Stimulated activated CD4-positive, alpha-beta T cell treated with anti-CD3 and anti-CD28 coated beads, Interleukin-15, amount 100 ng/mL, for 24 hours (primary cell): Measurements from ENCODE around the gene CCNG2.

Experiments used
- DNase-seq: peaks from one replicate; pipeline ENCODE4 v3.0.0-alpha.2; 2020

The CCNG2 gene

DNA sequence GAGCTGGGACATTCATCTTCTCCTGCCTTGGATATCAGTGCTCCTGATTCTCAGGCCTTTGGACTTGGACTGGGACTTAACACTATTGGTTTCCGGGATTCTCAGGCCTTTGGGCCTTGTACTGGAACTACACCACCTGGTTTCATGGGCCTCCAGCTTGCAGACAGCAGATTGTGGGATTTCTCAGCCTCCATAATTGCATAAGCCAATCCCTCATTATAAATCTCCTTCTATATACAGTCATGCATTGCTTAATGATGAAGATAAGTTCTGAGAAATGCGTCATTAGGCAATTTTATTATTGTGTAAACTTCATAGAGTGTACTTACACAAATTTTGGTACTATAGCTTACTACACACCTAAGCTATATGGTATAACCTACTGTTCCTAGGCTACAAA is 8.9 kb upstream of the CCNG2 start:
- DNase-seq, result no peak

GRCh38 chr4:77149789-77150188 is 7.2 kb upstream of the CCNG2 start:
- DNase-seq, result no peak

- DNase-seq, result no peak
Measured at GRCh38 chr4:77151241-77151640, 5.8 kb upstream of the CCNG2 start.

DNA sequence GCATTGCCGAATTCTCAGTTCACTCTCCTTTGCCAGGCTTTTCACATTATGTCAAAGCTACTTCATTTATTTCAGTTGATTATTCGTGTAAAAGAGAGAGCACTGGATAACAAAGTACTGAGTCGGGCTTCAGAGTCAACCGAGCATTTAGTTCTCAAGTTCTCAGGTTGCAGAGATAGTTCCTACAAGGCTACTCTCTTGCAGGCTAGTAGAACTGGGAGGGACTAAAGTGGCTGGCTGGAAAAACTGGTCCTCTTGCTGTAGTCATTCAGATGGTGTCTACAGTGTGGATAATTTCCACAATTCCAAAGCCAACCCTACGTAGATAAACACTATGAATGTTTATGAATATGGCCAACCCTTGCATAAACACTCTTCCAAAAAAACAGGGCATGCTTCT is 4.6 kb upstream of the CCNG2 start:
- DNase-seq, result no peak

GRCh38 chr4:77153006-77153405 is 4.0 kb upstream of the CCNG2 start:
- no peak for DNase-seq

GRCh38 chr4:77154065-77154464 is 2.9 kb upstream of the CCNG2 start:
- DNase-seq, result no peak

GRCh38 chr4:77154761-77155499 is 2.1 kb upstream of the CCNG2 start:
- DNase-seq, result no peak

DNA sequence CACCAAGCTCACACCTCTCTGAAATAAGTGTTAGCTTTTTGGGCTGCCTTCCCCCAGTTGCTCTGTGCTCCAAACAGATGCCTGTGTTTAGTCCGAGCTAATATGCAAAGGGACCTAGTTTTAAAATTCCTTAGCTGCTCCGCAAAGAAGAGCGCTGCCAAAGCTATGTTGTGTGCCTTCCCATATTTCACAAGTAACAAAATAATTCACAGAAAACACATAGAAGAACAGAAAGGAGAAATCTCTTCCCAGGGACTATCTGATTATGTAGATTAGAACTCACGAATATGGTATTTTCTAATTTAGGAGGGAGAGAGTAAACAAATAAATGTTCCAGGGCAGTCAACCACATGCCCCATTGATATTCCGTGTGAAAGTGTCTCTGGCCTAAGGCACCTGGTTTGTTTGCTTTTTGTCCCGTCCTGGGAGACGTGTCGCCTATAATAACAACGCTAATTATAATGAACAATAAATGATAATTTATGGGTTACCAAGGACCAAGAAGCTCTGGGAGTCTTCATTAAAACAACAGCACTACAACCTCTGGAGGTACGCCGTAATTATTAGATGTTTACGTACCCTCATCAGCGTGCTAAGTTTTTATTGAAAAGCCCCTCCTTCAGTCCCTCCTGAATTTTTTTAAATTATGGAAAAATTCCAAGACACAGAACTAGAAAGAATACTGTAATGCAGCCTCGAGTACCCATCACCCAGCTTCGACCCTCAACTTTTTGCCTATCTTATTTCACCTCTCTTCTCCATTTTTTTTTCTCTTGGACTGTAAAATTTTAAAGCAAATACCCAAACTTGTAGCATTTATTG is 1.2 kb upstream of the CCNG2 start:
- DNase-seq, result no peak

- peak; percentile 92 for DNase-seq
Measured at GRCh38 chr4:77156533-77156911, 485 bp upstream of the CCNG2 start.

DNA sequence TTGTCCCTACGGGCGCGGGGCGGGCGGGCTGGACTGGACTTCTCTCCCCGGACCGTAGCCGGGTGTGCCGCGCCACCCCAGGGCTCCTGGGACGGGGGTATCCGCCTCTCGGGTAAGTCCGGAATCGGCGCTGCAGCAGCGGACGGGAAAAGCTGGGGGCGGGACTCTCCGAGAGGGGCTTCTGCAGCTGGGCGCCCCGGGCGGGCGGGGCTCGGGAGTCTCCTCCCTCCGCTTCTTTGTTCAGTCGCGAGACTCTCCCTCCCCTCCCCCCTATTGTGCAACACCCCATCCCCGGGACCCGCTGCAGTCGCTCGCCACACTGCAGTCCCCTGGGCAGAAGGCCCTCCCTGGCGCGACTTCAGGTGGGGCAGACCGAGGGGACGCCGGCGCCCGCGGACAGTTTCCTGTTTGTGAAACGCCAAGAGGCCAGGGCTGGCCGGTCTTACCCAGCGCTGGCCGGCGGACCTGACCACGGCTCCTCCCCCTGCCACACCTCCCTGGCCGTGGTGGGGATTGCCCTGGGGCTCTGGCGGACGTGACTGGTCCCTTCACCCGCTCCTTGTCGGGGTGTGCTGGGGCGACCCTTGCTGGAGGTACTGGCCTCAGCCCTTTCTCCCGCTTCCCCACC is 966 bp downstream of the CCNG2 start:
- peak; percentile 80 for DNase-seq

DNA sequence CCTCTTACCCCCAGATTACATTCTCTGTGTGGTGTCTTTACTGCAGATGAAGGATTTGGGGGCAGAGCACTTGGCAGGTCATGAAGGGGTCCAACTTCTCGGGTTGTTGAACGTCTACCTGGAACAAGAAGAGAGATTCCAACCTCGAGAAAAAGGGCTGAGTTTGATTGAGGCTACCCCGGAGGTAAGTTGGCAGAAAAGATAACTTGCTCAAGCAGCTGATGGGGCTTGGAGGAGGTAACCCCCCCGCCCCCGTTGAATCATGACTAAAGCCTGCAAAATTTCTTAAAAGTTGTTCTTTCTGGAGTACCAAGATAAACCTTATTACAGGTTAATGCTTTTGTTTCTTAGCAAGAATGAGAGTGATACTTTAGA is 1.5 kb downstream of the CCNG2 start:
- DNase-seq, result no peak

DNA sequence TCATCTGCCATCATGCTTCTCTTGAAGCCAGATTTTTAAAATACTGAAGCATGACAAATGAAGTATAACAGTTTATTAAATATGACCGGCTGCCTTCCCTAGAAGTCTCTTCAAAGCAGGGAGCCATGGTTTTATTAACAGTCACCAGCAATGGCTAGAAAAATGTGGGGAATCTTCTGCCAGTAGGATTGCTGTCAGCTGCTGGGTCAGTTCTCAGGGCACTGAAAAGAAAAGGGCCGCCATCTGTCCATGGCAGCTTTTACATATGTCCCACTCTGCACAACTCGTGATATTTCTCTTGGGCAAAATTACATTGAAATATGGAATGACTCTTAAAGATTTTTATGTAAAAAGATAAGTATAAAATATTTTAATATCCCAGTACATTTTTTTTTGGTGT is 2.8 kb downstream of the CCNG2 start:
- DNase-seq, result no peak

DNA sequence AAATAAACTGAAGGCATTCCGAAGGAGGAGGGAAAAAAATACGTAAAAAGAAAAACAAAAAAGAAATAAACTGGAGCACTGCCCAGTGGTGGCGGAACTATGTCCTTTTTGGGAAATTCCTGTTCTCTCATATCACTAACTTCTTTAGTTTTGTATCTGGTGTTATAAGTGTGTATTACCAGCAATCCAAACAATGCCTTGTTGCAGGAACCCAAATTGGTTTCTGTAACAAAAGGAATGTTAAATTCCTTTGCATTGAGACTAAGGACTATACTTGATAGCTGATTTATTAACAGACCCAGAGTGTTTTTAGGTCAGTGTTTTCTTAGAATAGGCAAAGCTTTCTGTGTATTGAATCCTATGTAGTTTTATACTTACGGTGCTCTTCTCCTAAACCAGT is 6.6 kb downstream of the CCNG2 start:
- no peak for DNase-seq

GRCh38 chr4:77167173-77167572 is 10.2 kb downstream of the CCNG2 start:
- DNase-seq, result no peak

- DNase-seq, result no peak
Measured at GRCh38 chr4:77167866-77168265, 10.9 kb downstream of the CCNG2 start.

- DNase-seq, result no peak
Measured at GRCh38 chr4:77169481-77169880, 12.5 kb downstream of the CCNG2 start.

DNA sequence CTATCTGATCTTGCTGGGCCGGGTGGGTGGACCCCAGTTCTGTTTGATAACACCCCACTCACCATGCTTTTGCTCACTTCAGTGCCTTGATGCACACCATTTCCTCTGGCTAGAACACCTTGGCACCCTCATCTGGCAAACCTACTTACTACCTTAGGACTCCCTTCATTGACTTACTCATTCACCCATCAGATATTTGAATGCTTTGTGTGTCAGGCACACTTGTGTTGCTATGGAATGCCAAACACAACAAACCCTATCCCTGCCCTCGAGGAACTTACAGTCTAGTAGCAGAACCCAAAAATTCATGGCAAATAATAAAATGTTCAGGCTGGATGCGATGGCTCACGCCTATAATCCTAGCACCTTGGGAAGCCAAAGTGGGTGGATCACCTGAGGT is 13.9 kb downstream of the CCNG2 start:
- no peak for DNase-seq

GRCh38 chr4:77172336-77172735 is 15.3 kb downstream of the CCNG2 start:
- no peak for DNase-seq

GRCh38 chr4:77174426-77174825 is 17.4 kb downstream of the CCNG2 start:
- DNase-seq, result no peak

- no peak for DNase-seq
Measured at GRCh38 chr4:77175201-77175611, 18.2 kb downstream of the CCNG2 start.

DNA sequence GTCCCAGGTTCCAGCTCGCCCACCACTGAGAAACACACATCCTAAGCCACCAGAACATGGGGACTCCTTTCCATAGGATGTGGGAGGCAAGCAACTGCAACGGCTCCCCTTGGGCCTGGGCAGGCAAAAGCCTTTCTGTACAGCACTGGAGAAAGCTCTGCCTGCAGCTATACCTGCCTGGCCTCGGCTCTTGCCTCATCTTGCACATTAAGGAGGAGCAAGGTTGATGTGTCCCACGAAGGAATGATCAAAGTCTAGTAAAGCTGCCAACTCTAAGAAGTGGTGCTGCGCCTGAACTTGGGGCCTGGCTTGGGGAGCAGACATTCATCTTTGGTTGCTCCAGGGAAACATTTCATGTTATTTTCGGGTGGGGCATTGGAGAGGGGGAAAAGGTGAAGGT is 19.6 kb downstream of the CCNG2 start:
- DNase-seq, result no peak

- DNase-seq, result no peak
Measured at GRCh38 chr4:77177199-77177598, 20.2 kb downstream of the CCNG2 start.

- DNase-seq, result no peak
Measured at GRCh38 chr4:77178560-77178959, 21.6 kb downstream of the CCNG2 start.

DNA sequence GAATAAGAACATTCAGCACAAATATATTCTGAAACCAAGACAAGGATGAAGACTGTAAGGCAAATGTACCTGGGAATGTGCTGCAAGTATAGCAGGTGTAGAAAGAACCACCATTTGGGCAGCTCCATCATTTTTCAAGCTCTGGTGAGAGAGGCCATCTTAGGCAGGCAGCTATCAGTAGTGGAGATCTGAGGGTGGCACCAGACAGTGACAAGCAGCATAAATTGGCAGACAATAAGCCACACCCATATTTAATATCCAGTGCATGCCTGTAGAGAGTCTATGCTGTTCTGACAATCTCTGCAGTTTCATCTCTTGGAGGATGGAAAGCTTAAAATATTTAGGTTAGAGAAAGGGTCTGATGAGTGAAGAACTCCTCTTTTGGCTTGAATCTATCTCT is 22.5 kb downstream of the CCNG2 start:
- DNase-seq, result no peak
